NT2/D1 (cell line): ENCODE data around the gene EIF4G3.

ENCODE experiments used
- SUZ12 ChIP-seq: IDR thresholded peaks from 2 replicates; pipeline ENCODE4 v1.6.1; 2011; ENCODE audit not compliant: insufficient read length, insufficient read depth; ENCODE audit errors: extremely low read depth
- YY1 ChIP-seq: IDR thresholded peaks from 2 replicates; pipeline ENCODE4 v1.6.1; 2011; ENCODE audit not compliant: insufficient read length, insufficient read depth
- ZNF274 ChIP-seq: IDR thresholded peaks from 2 replicates; pipeline ENCODE4 v1.6.1; 2011; ENCODE audit warnings: mild to moderate bottlenecking, low read depth, low read length

DNA sequence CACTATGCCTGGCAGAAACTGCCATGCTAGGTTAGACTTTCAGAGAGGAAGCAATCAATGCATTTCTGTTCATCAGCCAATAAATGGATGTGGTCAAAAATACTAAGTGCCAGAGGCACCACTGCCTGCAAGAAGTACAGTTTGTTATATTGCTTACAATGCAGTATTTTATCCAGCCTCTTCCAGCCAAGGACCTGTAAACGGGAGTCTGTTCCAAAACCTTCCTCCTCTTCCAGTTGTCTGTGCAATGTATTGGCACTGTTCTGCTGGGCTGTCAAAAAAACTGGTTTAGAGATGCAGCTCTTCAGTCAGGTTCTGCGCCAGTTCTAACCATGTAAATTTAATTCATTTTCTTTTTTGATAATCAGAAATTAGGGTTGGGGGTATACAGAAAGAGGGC is 175.7 kb downstream of the EIF4G3 start:
- TF ChIP-seq YY1, result no peak
- TF ChIP-seq SUZ12, result no peak
- TF ChIP-seq ZNF274, result no peak
